Hematopoietic multipotent progenitor cell (in vitro differentiated cells): ENCODE results near the gene STAB1. TPM values are rescaled to one million over a fixed set of nuclear protein-coding genes. Genes with fewer than 3 reads are reported as not detected.

Experiments
- DNase-seq, 3 donors: peaks; one replicate each; pipeline ENCODE4 v3.0.0-alpha.2; 2011 to 2015; ENCODE audit warnings: low read depth in 2 of 3, low spot score in 2 of 3
- total RNA-seq: library from RNA; depleted of rRNA; stranded (reverse); fragments of >200 nt; gene quantifications from one replicate; pipeline ENCODE4 v1.2.3, GENCODE V29; 2012

Gene STAB1
- total RNA-seq, 1 donor: 19.1 TPM

GRCh38 chr3:52532517-52532837 lies 37.3 kb downstream of the STAB1 start:
- peak in 2 of 3 donors; percentile 74 to 77 for DNase-seq

GRCh38 chr3:52532838-52533622 lies 37.9 kb downstream of the STAB1 start:
- no peak for DNase-seq

GRCh38 chr3:52533623-52534280 lies 38.6 kb downstream of the STAB1 start, which contains the start of gene NT5DC2:
Gene NT5DC2 (minus strand): TSS chr3:52533857. CDS start chr3:52533737, 120 bp downstream.
- DNase-seq: peak in 2 of 3 donors; percentile 63 to 72

GRCh38 chr3:52534281-52535183 lies 39.4 kb downstream of the STAB1 start:
- no peak for DNase-seq

GRCh38 chr3:52535411-52536111 lies 40.4 kb downstream of the STAB1 start:
- no peak for DNase-seq

GRCh38 chr3:52536112-52536368 lies 40.9 kb downstream of the STAB1 start:
- no peak for DNase-seq

- DNase-seq: peak; percentile 97 to 99 (median 98)
Observed at GRCh38 chr3:52536369-52537164, 41.4 kb downstream of the STAB1 start, which contains the start of gene UQCC5. Gene UQCC5 (plus strand): TSS chr3:52536605. CDS start chr3:52536756, 151 bp downstream.

- no peak for DNase-seq
Observed at GRCh38 chr3:52537165-52537620, 42.1 kb downstream of the STAB1 start.

GRCh38 chr3:52537726-52538421 lies 42.7 kb downstream of the STAB1 start:
- no peak for DNase-seq

- DNase-seq: no peak
Observed at GRCh38 chr3:52539010-52539653, 44.0 kb downstream of the STAB1 start.

- DNase-seq: no peak
Observed at GRCh38 chr3:52541050-52541449, 45.9 kb downstream of the STAB1 start.

- DNase-seq: no peak
Observed at GRCh38 chr3:52544937-52545336, 49.8 kb downstream of the STAB1 start.

- no peak for DNase-seq
Observed at GRCh38 chr3:52546111-52546901, 51.2 kb downstream of the STAB1 start.

- no peak for DNase-seq
Observed at GRCh38 chr3:52547143-52547542, 52.0 kb downstream of the STAB1 start.

GRCh38 chr3:52551118-52551517 lies 56.0 kb downstream of the STAB1 start:
- no peak for DNase-seq

- no peak for DNase-seq
Observed at GRCh38 chr3:52552089-52552488, 57.0 kb downstream of the STAB1 start.

- no peak for DNase-seq
Observed at GRCh38 chr3:52554026-52554755, 59.1 kb downstream of the STAB1 start.
